ENCODE data around the gene EP300. TPM values are rescaled to one million over a fixed set of nuclear protein-coding genes. Genes with fewer than 3 reads are reported as not detected.
"Not testable (repeated sequence)": the region's sequence is repeated elsewhere in the genome, so short reads cannot be mapped to it uniquely, and the experiment has no call there.

The EP300 gene
- total RNA-seq, 2 donors from 2014 or later = 130 to 156 TPM

DNA sequence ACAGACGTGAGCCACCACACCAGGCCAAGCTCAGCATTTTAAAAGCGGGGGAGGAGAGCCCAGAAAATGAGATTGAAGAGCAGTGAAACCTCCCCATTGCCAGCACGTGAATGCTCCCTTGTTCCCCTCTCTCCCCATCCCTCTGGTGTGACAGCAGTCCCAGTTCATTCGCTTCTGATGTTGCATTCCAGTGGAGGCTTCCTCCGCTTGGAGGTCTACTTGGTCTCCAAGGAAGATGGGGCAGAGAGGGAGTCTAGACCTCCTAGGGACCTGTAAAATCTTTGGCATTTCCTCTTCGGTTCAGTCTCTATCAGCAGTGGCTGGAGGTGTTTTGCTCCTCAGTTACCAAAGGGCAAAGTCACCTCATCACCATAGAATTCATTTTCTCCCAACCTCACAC, 30.2 kb upstream of the EP300 start:
- no peak for DNase-seq (ENCODE audit: low spot score)
- 66% methylated on average over 6 of the region's 6 CpGs for WGBS
- Histone ChIP-seq H3K27me3 (replicated peaks; ENCODE audit: insufficient read depth) (no peaks in the 10 kb centered on the region), H3K27ac (no peak overlapping the region), H3K4me3 (no peak overlapping the region), H3K4me1 (replicated peaks) (no peaks in the 10 kb centered on the region), H3K9me3 (no peaks in the 10 kb centered on the region), H3K36me3 (no peaks in the 10 kb centered on the region)
- intact Hi-C loops (cut with DNase I) = no loop called here
- TF ChIP-seq, protein P1, sequence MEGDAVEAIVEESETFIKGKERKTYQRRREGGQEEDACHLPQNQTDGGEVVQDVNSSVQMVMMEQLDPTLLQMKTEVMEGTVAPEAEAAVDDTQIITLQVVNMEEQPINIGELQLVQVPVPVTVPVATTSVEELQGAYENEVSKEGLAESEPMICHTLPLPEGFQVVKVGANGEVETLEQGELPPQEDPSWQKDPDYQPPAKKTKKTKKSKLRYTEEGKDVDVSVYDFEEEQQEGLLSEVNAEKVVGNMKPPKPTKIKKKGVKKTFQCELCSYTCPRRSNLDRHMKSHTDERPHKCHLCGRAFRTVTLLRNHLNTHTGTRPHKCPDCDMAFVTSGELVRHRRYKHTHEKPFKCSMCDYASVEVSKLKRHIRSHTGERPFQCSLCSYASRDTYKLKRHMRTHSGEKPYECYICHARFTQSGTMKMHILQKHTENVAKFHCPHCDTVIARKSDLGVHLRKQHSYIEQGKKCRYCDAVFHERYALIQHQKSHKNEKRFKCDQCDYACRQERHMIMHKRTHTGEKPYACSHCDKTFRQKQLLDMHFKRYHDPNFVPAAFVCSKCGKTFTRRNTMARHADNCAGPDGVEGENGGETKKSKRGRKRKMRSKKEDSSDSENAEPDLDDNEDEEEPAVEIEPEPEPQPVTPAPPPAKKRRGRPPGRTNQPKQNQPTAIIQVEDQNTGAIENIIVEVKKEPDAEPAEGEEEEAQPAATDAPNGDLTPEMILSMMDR (IDR thresholded peaks at IDR 0.05) = no peak

DNA sequence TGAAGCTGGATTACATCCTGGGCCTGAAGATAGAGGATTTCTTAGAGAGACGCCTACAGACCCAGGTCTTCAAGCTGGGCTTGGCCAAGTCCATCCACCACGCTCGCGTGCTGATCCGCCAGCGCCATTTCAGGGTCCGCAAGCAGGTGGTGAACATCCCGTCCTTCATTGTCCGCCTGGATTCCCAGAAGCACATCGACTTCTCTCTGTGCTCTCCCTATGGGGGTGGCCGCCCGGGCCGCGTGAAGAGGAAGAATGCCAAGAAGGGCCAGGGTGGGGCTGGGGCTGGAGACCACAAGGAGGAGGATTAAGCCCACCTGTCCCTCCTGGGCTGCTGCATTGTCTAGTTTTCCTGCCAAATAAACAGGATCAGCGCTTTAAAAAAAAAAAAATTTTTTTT, 28.1 kb upstream of the EP300 start:
- 95% methylated on average over 15 of the region's 15 CpGs for WGBS
- intact Hi-C loops (cut with DNase I); H3K9me3 ChIP-seq; H3K4me1 ChIP-seq (replicated peaks); H3K4me3 ChIP-seq; H3K27ac ChIP-seq; DNase-seq (ENCODE audit: low spot score); H3K27me3 ChIP-seq (replicated peaks; ENCODE audit: insufficient read depth); H3K36me3 ChIP-seq: not testable (repeated sequence)

- DNase-seq (ENCODE audit: low spot score); intact Hi-C loops (cut with DNase I); H3K9me3 ChIP-seq; H3K36me3 ChIP-seq; H3K4me1 ChIP-seq (replicated peaks); H3K27me3 ChIP-seq (replicated peaks; ENCODE audit: insufficient read depth); H3K27ac ChIP-seq; H3K4me3 ChIP-seq: not testable (repeated sequence)
- 93% methylated on average over 8 of the region's 8 CpGs for WGBS
Observed at GRCh38 chr22:41066341-41066740, 26.1 kb upstream of the EP300 start.

DNA sequence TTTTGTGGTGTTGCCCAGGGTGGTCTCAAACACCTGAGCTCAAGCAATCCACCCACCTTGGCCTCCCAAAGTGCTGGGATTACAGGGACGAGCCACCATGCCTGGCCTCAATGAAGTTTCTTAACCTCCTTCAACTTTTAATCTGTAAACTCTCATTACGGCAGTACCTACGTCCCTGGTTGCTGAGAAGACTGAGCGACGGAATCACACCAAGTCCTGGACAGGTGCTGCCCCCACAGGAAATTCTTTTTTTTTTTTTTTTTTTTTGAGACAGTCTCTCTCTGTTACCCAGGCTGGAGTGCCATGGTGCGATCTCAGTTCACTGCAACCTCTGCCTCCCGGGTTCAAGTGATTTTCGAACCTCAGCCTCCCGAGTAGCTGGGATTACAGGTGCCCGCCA, 24.4 kb upstream of the EP300 start:
- H3K4me1 ChIP-seq (replicated peaks); H3K36me3 ChIP-seq; H3K27ac ChIP-seq; H3K9me3 ChIP-seq; intact Hi-C loops (cut with DNase I); DNase-seq (ENCODE audit: low spot score); H3K4me3 ChIP-seq; H3K27me3 ChIP-seq (replicated peaks; ENCODE audit: insufficient read depth): not testable (repeated sequence)
- 88% methylated on average over 10 of the region's 10 CpGs for WGBS

GRCh38 chr22:41070665-41071331, 21.6 kb upstream of the EP300 start:
- Histone ChIP-seq H3K36me3 (no peaks in the 10 kb centered on the region), H3K27me3 (replicated peaks; ENCODE audit: insufficient read depth) (no peaks in the 10 kb centered on the region), H3K4me1 (replicated peaks) (no peaks in the 10 kb centered on the region), H3K27ac (no peak overlapping the region), H3K9me3 (no peaks in the 10 kb centered on the region), H3K4me3 (no peak overlapping the region)
- intact Hi-C loops (cut with DNase I) = no loop called here
- DNase-seq (ENCODE audit: low spot score) = no peak
- TF ChIP-seq POLR2AphosphoS5 (IDR thresholded peaks at IDR 0.05) (no peak), POLR2A (IDR thresholded peaks at IDR 0.05) (no peak)
- TF ChIP-seq, protein P1 (IDR thresholded peaks at IDR 0.05) = no peak
- WGBS = 89% methylated on average over 14 of the region's 14 CpGs

DNA sequence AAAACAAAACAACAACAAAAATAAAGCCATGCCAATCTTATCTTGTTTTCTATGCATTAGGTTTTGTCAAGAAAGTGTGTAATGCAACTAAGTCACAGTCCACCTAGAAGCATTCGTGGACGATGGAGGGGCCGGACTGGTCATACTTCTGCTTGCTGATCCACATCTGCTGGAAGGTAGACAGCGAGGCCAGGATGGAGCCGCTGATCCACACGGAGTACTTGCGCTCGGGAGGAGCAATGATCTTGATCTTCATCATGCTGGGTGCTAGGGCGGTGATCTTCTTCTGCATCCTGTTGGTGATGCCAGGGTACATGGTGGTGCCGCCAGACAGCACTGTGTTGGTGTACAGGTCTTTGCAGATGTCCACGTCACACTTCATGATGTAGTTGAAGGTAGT, 18.3 kb upstream of the EP300 start:
- DNase-seq (ENCODE audit: low spot score) = no peak
- TF ChIP-seq POLR2AphosphoS5 (IDR thresholded peaks at IDR 0.05) (no peak), POLR2A (IDR thresholded peaks at IDR 0.05) (no peak)
- TF ChIP-seq, protein P1 (IDR thresholded peaks at IDR 0.05) = no peak

More for the DNA sequence above, 18.3 kb upstream of the EP300 start:
- no peaks in the 10 kb centered on the region for H3K4me1 ChIP-seq (replicated peaks)
- H3K27me3 ChIP-seq (replicated peaks; ENCODE audit: insufficient read depth) = no peaks in the 10 kb centered on the region
- no peak overlapping the region for H3K27ac ChIP-seq
- intact Hi-C loops (cut with DNase I) = no loop called here
- H3K9me3 ChIP-seq = no peaks in the 10 kb centered on the region
- WGBS = 93% methylated on average over 11 of the region's 11 CpGs
- H3K4me3 ChIP-seq = no peak overlapping the region
- H3K36me3 ChIP-seq = no peaks in the 10 kb centered on the region

Data from prostate gland (tissue), 2 donors.